GM23248 (cell line): Measurements from ENCODE around the gene LMO2. TPM values are rescaled to one million over a fixed set of nuclear protein-coding genes. Genes with fewer than 3 reads are reported as not detected.

ENCODE experiments used
- DNase-seq: peaks from one replicate; pipeline ENCODE4 v3.0.0-alpha.2; 2015
- H2AFZ ChIP-seq: fragments of 200-600 bp; sonication (generic); 2 replicates; pipeline ENCODE4 v1.6.1; 2016; ENCODE audit warnings: antibody characterized with exemption
- H3F3A ChIP-seq: fragments of 200-600 bp; sonication (generic); 2 replicates; pipeline ENCODE4 v1.6.1; 2016; ENCODE audit warnings: mild to moderate bottlenecking, antibody characterized with exemption, mixed run types; ENCODE audit not compliant: insufficient read depth
- H3K27ac ChIP-seq: fragments of 200-600 bp; sonication (generic); 2 replicates; pipeline ENCODE4 v1.5.1; 2016; ENCODE audit warnings: mild to moderate bottlenecking
- H3K27me3 ChIP-seq: fragments of 200-600 bp; sonication (generic); replicated peaks from 2 replicates; pipeline ENCODE4 v1.6.1; 2016; ENCODE audit warnings: mild to moderate bottlenecking; ENCODE audit not compliant: insufficient read depth
- H3K36me3 ChIP-seq: fragments of 200-600 bp; sonication (generic); 2 replicates; pipeline ENCODE4 v1.6.1; 2016; ENCODE audit warnings: low read depth, mild to moderate bottlenecking
- H3K4me1 ChIP-seq: fragments of 200-600 bp; sonication (generic); 2 replicates; pipeline ENCODE4 v1.6.1; 2016; ENCODE audit warnings: mild to moderate bottlenecking; ENCODE audit not compliant: insufficient read depth
- H3K4me2 ChIP-seq: fragments of 200-600 bp; sonication (generic); one replicate; pipeline ENCODE4 v1.6.1; 2016; ENCODE audit warnings: mild to moderate bottlenecking; ENCODE audit not compliant: unreplicated experiment
- H3K4me3 ChIP-seq: fragments of 200-600 bp; sonication (generic); 2 replicates; pipeline ENCODE4 v1.5.1; 2016; ENCODE audit warnings: mild to moderate bottlenecking
- H3K79me2 ChIP-seq: fragments of 200-600 bp; sonication (generic); 2 replicates; pipeline ENCODE4 v1.6.1; 2016; ENCODE audit warnings: mild to moderate bottlenecking; ENCODE audit not compliant: insufficient read depth
- H3K9ac ChIP-seq: fragments of 200-600 bp; sonication (generic); 2 replicates; pipeline ENCODE4 v1.6.1; 2016; ENCODE audit warnings: mild to moderate bottlenecking
- H3K9me2 ChIP-seq: fragments of 200-600 bp; sonication (generic); 2 replicates; pipeline ENCODE4 v1.6.1; 2016; ENCODE audit warnings: mixed run types, mild to moderate bottlenecking, moderate library complexity; ENCODE audit not compliant: insufficient read depth
- H3K9me3 ChIP-seq: fragments of 200-600 bp; sonication (generic); one replicate; pipeline ENCODE4 v1.6.1; 2017; ENCODE audit warnings: low read depth
- H4K20me1 ChIP-seq: fragments of 200-600 bp; sonication (generic); 2 replicates; pipeline ENCODE4 v1.6.0; 2016; ENCODE audit not compliant: insufficient read depth
- EZH2 ChIP-seq: fragments of 200-600 bp; sonication (generic); IDR thresholded peaks from 2 replicates; pipeline ENCODE4 v1.6.1; 2018; ENCODE audit warnings: antibody characterized with exemption, mild to moderate bottlenecking; ENCODE audit not compliant: insufficient read depth, poor library complexity, severe bottlenecking
- EZH2phosphoT487 ChIP-seq: fragments of 200-600 bp; sonication (generic); IDR thresholded peaks from 2 replicates; pipeline ENCODE4 v1.6.1; 2018; ENCODE audit warnings: antibody characterized with exemption, moderate library complexity, mild to moderate bottlenecking, low read depth; ENCODE audit not compliant: insufficient read depth
- WGBS, 2 experiments: methylation state at CpG; one replicate each; pipeline ENCODE4 v1.1.6; 2015 to 2017; ENCODE audit warnings: low lambda C conversion rate in 2 of 2, low coverage in 1 of 2; ENCODE audit errors: missing lambda C conversion rate in 2 of 2; 5-methylcytosine and 5-hydroxymethylcytosine counted together
- in situ Hi-C: fragments of 300-500 bp; cut with MboI; formaldehyde crosslinking; loops from 2 replicates; pipeline ENCODE4 v1.15.0; 2020
- polyA plus RNA-seq: library from polyadenylated mRNA; unstranded; fragments of >200 nt; fragmentation: Nextera tagmentation; extraction: Ambion mirVana; gene quantifications from 2 replicates; pipeline ENCODE4 v1.2.1, GENCODE V29; 2016
- total RNA-seq: library from RNA; depleted of rRNA; stranded (reverse); fragments of >200 nt; shearing (Covaris generic); gene quantifications from 2 replicates; pipeline ENCODE4 v1.2.3, GENCODE V29; 2014

LMO2 gene
- total and polyA plus RNA-seq, 2 experiments from 2014 or later = not detected

- no peaks in the 10 kb centered on the region for H3K9me3 ChIP-seq
- no peak for TF ChIP-seq EZH2
- no peak for TF ChIP-seq EZH2phosphoT487
- WGBS, 2 experiments = 82 to 85% methylated on average over 16 of the region's 16 CpGs
- DNase-seq = no peak
- H4K20me1 ChIP-seq = no peaks in the 10 kb centered on the region
- no peak overlapping the region for H3K4me2 ChIP-seq
- H2AFZ ChIP-seq = no peak overlapping the region
- no peaks in the 10 kb centered on the region for H3K79me2 ChIP-seq
- peaks cover 15% of the 10 kb centered on the region; the same call in 1 of the 2 replicates for H3F3A ChIP-seq
- no peaks in the 10 kb centered on the region for H3K9me2 ChIP-seq
- no peak overlapping the region for H3K9ac ChIP-seq
- H3K27me3 ChIP-seq = no peaks in the 10 kb centered on the region; the same call in 1 of the 2 replicates
- peaks cover 6% of the 10 kb centered on the region for H3K4me1 ChIP-seq
- H3K36me3 ChIP-seq = no peaks in the 10 kb centered on the region
- no peak overlapping the region for H3K4me3 ChIP-seq
- in situ Hi-C loops = no loop called here
- H3K27ac ChIP-seq = no peak overlapping the region
Observed at GRCh38 chr11:33832676-33833075, 59.2 kb downstream of the LMO2 start.

DNA sequence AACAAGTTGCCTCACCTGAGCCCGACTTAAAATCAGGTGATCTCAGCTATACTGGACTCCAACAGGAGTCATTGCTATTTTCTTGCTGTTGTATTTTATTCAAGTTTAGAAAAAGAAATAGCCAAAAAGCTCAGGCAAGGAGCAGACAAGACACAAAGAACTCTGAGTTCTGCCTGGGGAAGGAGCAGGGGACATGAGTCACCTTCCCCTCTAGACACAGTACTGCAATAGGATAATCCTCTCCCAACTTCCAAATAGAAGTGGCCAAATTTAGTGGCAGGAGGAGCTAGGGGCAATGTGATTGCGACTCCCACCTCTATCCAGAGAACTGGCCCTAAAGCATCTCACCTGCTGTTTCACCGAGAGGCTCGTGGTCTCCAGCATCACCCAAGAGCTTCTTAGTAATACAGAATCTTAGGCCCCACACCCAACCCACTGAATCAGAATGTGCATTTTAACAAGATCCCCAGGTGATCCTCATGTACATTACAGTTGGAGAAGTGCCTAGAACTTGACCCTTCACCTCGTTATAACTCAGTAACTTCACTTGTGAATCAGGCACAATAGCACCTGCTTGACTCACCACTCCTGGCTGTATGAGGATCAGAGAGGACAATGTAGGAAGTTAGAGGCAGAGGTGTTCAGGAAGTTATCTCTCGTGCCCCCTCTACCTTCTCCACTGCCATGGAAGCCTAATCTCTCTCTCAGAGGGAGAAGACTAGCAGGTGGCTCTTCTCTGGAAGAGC is 60.8 kb downstream of the LMO2 start:
- Histone ChIP-seq H4K20me1 (no peaks in the 10 kb centered on the region), H3F3A (peaks cover 14% of the 10 kb centered on the region; the same call in 1 of the 2 replicates), H3K27me3 (no peaks in the 10 kb centered on the region; the same call in 1 of the 2 replicates), H3K4me1 (peaks cover 6% of the 10 kb centered on the region), H2AFZ (no peak overlapping the region), H3K4me2 (no peak overlapping the region), H3K4me3 (no peak overlapping the region), H3K27ac (no peak overlapping the region), H3K9me2 (no peaks in the 10 kb centered on the region), H3K9me3 (no peaks in the 10 kb centered on the region), H3K9ac (no peak overlapping the region), H3K79me2 (no peaks in the 10 kb centered on the region), H3K36me3 (no peaks in the 10 kb centered on the region)
- peak; percentile 18 for DNase-seq
- whole genome bisulfite sequencing, 2 experiments = 41 to 48% methylated on average over 6 of the region's 6 CpGs
- TF ChIP-seq EZH2phosphoT487 = no peak
- no peak for TF ChIP-seq EZH2
- in situ Hi-C loops = no loop called here

GRCh38 chr11:33829430-33830141 is 62.3 kb downstream of the LMO2 start:
- Histone ChIP-seq H3K27ac (no peak overlapping the region), H3K9me3 (no peaks in the 10 kb centered on the region), H3F3A (no peaks in the 10 kb centered on the region), H3K27me3 (peaks cover under 1% of the 10 kb centered on the region; the same call in 1 of the 2 replicates), H2AFZ (peak overlapping the region; percentile 85), H3K9ac (peak overlapping the region; percentile 32; the same call in 1 of the 2 replicates), H3K4me1 (no peaks in the 10 kb centered on the region), H3K4me2 (peak overlapping the region; percentile 99), H3K9me2 (no peaks in the 10 kb centered on the region), H3K79me2 (no peaks in the 10 kb centered on the region), H3K4me3 (peak overlapping the region; percentile 76), H4K20me1 (no peaks in the 10 kb centered on the region), H3K36me3 (no peaks in the 10 kb centered on the region)
- peak; percentile 84 for DNase-seq
- in situ Hi-C loops = loop anchor here (10.0 kb wide), 1 partner anchor 465 kb away; no protein-coding TSS in a partner anchor
- TF ChIP-seq EZH2 = peak; percentile 7
- TF ChIP-seq EZH2phosphoT487 = no peak
- WGBS, 2 experiments = 16 to 21% methylated on average over 10 of the region's 10 CpGs

DNA sequence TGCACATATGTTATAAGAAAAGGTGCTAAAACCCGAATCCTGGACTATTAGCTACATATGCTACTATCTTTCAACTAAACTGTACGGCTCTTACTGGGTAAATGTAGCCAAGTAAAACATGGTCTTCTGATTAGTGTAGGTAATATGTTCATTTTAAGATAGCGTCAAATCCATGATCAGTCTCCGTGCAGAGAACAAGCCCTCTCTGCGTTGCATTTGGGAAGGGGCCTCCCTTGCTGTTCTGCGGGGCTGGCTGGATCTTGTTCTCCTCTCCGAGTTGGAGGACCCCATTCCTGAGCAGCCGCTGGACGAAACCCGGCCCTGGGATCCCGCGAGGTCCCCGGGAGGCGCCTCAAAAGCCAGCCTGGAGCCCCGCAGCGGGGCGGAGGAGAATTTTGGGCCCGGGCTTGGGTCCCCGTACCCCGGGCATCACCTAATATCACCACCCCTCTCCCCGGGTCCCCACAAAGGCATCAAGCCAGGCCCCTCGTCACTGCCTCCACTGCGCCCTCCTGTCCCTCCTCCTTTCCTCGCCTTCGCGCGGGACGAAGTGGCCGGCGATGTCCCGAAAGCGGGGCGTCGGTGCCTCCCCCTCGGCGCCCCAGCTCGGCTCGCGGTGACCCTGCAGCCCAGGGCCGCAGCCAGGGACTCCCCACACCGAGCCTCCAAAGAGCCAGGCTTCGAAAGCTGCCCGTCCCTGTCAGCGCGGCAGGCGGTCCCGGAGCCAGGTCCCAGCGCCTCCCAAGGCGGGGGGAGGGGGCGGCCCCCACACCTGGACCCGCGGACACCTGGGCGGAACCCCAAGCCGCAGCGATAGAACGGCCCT is 63.1 kb downstream of the LMO2 start:
- Histone ChIP-seq H3K9ac (peak overlapping the region; percentile 32; the same call in 1 of the 2 replicates), H3K79me2 (no peaks in the 10 kb centered on the region), H3K4me1 (no peaks in the 10 kb centered on the region), H3K4me3 (peak overlapping the region; percentile 76), H4K20me1 (no peaks in the 10 kb centered on the region), H3K27me3 (peaks cover 4% of the 10 kb centered on the region; the same call in 1 of the 2 replicates), H3F3A (no peaks in the 10 kb centered on the region), H3K9me2 (no peaks in the 10 kb centered on the region), H3K27ac (no peak overlapping the region), H3K9me3 (no peaks in the 10 kb centered on the region), H3K36me3 (no peaks in the 10 kb centered on the region), H3K4me2 (peak overlapping the region; percentile 99), H2AFZ (peak overlapping the region; percentile 85)
- in situ Hi-C loops = loop anchor here (10.0 kb wide), 1 partner anchor 464 kb away; no protein-coding TSS in a partner anchor
- peak; percentile 27 for DNase-seq
- no peak for TF ChIP-seq EZH2phosphoT487
- TF ChIP-seq EZH2 = no peak
- 13 to 18% methylated on average over 45 to 54 of the region's 56 CpGs for WGBS, 2 experiments
